NCI-H2227 (cell line): ENCODE results near the gene LHX2.

Experiments
- DNase-seq: peaks from one replicate; lab custom pipeline; 2025; ENCODE audit not compliant: unreplicated experiment; lab: John Stamatoyannopoulos, UW

LHX2 gene

DNA sequence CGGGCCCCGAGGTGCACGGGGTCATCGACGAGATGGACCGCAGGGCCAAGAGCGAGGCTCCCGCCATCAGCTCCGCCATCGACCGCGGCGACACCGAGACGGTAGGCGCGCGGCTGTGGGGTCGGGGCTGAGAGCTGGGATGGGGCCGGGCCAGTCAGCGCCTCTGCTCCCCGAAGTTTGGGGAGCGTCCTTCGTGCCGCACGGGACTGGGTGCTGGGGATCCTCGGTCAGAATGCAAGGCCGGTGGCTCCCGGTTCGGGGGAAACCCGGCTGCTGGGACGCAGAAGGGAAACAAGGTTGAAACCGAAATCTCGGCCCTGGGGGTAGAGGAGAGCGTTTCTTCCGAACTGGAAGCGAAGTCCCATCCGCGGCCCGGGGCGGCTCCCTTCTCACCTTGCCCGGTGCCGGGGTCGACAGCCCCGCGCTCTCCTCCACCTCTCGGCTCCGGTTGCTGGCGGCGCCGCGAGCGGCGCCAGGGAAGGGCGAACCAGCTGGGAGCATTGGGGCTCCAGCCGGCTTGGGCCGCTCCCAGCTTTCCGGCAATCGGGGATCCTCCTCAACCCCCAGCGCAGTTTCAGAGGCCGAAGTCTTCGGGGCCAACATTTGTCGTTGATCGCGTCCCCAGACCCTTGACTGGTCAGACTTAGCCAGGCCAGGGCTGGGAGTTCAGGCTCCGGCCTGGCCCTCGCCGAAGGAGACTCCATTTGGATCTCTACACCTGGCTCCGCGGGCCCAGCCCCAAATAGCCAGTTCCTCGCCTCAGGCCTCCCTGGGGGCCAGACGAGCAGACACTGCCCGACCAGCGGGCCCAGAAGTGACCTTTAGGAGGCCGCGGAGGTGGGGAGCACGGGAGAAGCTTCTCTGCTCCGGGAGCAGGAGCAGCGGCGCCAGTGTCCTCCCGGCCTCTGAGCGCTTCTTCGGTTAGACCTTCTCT is 1.1 kb downstream of the LHX2 start:
- DNase-seq: peak; percentile 26

DNA sequence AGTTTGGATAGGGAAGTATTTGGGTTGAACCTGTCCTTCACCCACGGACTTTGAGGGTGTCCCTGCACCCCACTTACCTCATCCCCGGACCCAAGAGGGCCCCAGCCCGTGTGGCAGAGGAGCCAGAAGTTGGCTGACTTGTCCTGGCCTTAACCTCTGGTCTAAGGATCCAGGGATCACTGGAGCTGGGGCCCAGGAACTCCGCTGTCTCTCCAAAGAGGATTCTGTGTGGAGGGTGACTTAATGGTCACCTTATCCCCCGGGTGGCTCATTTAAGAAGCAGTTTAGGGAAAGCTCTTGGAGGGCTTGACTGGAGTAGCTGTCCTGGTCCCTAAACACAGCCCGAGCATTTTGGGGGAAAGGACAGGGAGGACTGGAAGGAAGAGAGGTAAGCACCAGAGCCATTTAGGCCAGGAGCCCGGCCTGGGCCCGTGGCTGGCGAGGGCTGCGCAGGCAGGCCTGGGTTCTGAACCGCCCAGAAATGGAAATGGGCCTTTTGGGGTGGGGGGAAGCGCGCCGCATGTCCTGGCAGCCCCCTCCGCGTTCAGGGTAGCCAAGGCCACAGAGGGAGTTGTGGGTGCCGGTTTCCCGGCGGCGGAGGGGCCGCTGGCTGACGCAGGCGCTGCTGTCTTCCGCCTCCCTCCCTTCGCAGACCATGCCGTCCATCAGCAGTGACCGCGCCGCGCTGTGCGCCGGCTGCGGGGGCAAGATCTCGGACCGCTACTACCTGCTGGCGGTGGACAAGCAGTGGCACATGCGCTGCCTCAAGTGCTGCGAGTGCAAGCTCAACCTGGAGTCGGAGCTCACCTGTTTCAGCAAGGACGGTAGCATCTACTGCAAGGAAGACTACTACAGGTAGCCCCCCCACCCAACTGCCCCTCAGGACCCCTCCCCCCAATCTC is 2.0 kb downstream of the LHX2 start:
- no peak for DNase-seq

DNA sequence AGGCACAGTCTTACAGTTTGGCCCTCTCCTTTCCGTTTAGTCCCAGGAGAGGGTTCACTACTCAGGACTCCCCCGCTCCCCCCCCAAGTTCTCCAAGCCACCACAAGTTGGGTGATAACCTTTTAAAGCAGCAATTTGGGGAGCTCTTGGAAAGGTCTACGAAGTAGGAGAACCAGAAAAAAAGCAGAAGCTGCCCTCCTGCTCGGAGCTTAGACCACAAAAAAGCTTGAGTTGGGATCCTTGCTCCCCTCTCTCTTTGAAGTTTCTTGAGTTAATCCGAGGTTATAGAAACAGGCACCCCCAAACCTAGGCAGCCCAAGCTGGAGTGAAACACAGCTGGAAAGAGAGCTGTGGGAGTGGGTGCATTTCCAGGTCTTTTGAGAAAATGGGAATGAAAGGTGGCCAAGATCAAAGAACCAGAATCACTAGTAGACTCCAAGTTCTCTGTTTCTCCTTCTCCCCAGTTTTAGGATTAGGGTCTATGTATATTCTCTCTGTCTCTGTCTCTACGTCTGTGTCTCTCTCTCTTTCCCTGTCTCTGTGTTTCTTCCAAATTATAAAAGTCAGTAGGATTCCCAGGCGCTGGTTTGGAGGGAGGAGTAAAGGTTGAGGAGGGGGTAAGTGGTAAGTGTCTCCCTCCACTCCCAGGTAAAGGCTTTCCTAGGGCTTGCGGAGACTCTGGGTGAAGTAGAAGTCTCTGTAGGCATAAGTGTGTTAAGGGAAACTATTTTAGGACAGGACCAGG is 2.8 kb downstream of the LHX2 start:
- DNase-seq: no peak

DNA sequence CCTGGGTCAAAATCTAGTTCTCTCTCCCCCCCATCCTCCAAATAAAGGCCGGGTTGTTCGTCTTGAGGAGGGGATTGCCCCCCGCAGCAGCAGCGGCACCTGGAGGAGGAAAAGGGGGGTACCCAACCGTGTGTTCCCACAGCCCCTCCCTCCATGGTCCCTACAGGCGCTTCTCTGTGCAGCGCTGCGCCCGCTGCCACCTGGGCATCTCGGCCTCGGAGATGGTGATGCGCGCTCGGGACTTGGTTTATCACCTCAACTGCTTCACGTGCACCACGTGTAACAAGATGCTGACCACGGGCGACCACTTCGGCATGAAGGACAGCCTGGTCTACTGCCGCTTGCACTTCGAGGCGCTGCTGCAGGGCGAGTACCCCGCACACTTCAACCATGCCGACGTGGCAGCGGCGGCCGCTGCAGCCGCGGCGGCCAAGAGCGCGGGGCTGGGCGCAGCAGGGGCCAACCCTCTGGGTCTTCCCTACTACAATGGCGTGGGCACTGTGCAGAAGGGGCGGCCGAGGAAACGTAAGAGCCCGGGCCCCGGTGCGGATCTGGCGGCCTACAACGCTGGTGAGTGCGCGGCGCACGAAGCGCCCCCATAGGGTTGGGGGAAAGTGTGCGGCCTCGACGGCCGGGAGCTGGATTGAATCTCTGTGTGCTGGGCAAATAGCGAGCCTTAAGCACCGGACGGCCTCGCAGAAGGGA is 3.5 kb downstream of the LHX2 start:
- no peak for DNase-seq

DNA sequence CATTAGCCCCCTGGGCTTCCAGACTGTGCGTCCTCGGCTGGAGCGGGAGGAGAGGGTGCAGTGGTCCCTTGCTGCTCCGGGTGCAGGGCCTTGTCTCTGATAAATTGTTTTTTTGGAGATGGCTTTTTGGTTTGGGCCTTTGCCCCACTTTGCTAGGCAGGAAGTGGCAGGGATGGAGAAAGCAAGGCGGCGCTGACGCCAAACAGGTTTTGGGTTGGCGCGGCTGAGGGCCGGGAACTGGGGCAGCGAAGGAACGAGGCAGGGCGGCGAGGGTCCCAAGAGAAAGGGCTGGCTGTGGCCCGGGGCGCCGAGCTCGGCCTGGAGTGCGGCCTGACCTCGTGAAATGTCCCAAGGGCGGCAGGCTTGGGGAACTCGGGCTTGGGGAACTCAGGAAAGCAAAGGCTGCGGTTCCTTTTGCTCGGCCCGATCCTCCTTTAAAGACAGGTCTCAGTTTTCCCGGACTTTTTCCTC is 4.1 kb downstream of the LHX2 start:
- DNase-seq: no peak

DNA sequence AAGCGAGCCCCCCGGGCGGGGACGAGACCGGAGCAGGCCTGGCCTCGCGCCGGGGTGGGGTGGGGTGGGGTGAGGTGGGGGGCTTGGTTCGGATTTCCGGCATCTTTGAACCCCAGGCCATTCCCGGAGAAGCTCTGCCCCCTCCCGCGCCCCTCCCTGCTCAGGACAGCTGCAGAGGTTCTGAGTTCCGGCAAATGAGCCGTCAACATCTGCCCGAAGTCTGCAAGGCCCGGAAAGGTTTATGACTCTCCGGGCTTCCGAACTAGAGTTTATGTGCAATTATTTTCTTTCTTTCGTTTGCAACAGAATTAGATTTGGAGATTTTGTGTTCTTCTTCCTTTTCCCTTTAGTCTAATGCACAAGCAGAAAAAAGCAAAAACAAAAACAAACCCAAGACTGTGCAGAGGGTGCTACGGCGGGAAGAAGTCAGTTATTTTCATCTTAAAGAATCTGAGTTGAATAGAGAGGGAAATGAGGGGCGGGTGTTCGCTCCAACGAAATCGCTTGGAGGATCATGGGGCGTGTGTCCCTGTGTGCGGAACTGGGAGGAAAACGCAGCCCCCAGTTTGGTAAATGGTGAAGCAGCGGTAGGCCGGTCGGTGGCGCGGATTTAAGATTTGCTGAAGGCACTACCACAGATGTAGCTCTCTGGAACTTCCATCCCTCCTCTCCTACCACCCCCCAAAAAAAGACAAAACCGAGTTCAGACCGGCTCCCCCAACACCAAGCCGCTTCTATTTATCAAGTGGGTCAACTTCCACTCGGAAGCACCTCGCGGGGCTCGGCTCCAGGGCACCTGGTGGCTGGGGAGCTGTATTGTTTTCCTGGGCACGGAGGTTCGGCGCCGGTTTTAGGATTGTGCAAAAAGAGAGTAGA is 4.8 kb downstream of the LHX2 start:
- DNase-seq: no peak

DNA sequence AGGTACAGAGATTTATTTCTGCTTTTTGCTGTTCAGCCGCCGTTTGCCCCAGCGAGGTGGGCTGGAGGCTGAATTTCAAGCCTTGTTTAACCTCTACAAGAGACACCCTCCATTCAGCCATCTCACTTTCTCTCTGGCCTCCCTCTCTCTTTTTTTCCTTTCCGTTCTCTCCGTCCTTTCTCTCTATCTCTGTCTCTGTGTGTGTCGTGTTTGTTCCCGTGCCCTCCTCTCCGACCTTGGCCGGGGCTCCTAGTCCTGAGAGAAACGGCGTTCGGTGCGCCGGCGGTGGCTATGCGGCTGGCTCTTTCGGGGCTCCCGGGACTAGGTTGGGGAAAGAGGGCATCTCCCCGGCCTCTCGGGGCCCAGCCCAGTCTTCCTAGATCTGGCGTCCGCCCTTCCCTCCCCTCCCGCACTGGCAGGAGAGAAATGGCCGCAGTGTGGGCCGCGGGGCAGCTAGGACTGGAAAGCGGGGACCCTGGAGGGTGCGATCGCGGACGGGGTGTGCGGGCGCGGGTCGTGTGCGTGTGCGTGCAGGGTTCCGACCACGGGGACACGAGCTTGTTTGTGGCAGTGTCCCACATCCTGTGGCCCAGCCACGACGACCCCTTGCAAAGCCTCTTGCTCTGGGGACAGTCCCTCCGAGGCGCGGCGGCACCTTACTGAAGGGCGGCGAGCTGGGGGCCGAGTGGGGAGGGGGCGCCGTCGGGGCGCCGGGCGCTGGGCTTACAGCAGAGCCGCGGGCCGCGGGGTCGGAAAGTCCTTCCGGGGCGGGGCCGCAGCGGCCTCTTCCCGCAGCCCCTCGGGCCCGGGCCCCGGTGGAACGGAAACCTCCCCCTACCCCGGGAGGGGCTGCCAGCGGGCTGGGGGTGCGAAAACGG is 5.7 kb downstream of the LHX2 start:
- no peak for DNase-seq

DNA sequence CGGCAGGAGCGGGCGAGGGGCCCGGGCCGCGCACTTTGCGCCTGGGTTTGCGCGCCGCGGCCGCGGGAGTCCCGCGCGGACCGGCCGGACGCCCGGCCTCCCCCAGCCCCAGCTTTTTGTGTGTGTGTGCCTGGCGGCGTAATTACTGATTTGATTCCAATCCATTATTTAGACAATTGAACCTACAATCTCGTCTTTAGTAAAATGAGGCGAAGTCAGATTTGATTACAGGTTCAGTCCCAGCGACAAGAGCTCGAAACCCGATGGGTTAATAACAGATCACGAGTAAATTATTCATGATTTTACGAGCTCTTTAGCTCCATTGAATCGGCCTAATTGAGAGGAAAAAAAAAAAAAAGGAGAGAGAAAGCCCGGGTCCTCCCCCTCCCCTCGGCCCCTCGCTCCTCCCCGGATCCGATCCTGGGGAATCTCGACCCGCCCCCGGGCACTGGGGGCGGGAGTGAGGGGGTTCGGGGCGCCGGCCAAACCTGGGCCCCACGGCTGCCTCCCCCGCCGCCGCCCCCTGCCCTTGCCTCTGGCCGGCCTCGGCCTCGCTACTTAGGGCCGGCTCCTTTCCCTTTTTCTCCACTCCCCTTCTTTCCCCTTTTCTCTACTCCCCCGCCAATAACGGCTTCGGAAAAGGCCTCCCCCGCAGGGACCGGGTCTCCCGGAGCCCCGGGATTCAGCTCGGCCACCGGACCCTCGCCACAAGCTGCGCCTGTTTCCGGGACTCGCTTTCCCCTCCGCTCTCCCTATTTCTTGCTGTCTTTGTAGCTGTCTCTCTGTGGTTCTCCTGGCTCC is 6.6 kb downstream of the LHX2 start:
- peak; percentile 46 for DNase-seq

DNA sequence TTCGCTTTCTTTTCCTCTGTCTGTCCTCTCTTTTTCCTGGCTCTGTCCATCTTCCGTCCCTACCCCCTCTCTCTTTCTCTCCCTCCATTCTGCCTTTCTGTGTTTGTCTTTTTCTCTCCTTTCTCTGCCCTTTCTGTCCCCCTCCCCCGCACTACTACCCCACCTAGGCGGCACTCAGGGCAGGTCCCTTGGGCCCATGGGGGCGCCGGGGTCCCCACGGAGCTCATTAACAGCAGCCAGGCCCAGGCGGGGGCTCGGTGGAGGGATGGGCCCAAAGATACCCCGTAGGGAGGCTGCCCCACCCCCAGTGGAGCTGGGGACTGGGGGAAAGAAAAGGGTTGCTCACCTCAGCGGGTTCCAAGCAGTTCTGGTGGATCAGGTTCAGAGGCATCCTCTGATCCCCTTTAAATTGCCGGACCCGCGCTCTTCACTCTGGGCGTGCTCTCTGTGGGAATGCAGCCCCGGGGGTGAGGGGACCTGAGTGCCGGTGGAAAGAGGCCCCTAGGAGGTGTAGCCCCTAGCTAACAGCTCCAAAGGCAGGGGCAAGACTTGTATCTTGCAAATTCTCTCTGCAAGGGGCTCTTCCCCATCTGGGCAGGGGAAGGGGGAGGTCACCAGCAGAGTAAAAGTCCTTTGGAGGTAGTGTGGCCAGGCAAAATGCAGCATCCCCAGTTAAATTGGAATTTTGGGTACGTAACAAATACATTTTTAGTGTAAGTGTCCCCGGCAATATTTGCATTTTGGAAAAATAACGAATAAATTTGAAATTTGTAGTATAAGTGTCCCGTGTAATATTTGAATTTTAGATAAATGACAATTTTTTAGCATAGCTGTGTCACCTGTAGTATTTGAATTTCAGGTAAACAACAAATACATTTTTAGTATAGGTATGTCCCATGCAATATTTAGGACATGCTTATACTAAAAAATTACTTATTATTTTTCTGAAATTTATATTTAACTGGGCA is 7.4 kb downstream of the LHX2 start:
- no peak for DNase-seq

DNA sequence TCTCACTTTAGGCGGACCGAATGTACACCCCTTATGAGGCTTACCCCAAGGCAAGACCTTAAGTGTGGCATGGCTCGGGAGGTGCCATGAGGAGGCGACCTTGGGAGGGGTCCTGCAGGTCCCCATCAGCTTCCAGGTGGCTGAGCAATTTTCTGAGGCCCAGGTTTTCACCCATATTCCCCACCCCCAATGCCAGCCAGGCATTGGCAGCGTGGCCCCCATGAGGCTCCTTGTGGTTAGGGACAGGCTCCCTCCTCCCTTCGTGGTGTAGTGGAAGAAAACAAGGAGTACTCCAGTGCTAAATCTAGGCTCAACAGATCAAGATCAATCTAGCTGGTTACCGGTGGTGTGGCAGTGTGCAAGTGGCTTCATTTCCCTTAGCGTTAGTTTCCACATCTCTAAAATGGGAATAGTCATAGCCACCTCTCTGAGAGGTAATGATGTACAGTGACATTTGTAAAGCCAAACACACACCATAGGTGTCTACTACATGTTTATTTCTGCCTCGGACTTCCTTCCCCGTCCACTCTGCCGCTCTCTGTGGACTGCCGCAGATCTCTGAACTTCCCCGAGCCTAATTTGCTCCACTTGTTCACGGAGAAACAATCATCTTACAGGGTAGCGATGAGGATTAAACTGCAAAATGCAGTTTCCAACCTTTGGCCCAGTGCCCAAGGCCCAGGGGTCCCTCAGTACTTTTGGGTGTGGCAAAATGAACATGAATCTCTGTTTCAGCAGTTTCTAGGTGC is 8.4 kb downstream of the LHX2 start:
- no peak for DNase-seq

DNA sequence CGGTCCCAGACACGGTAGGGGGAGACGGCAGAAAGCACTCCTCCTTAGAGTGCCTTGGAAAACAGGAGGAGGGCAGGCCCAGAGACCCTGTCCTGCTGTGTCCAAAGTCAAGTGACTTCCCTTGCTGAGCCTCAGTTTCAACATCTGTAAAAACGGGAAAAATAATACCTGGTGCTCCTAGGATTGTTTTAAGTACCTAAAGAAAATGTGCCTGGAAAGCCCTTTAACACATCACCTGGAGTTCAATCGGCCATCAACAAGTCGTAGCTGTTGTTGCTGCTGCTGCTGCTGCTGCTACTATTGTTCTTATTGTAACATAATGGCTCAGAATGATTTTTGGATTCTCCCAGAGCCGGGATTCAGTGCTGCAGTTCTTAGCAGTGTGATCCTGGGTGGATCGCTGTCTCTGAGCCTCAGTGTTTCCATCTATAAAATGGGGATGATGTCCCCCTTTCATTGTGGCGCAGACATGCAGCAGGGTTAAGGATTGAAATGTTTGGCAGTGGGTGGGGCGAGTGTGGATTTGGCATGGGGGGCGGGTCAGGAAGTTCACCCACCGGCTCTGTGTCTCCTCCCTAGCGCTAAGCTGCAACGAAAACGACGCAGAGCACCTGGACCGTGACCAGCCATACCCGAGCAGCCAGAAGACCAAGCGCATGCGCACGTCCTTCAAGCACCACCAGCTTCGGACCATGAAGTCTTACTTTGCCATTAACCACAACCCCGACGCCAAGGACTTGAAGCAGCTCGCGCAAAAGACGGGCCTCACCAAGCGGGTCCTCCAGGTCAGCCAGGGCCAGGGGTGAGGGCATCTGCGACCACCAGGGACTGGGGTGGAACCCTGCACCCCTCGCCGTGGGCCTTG is 9.2 kb downstream of the LHX2 start:
- no peak for DNase-seq

DNA sequence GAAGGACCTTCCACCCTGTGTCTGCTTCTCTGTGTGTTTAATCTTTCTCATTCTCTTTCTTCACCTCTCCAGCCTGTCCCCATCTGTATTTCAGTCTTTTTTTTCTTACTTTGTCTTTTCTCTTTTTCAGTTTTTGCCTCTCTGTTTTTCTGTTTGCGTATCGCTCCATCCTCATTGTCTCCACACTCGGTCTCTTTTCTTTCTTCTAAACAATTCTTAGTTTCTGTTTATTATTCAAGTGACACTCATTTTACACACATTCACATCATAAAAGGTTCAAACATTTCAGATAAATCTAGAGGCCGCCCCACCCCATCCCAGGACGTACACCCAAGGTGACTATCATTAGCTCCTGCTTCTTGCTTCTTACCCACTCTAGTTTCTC is 9.8 kb downstream of the LHX2 start:
- DNase-seq: no peak

DNA sequence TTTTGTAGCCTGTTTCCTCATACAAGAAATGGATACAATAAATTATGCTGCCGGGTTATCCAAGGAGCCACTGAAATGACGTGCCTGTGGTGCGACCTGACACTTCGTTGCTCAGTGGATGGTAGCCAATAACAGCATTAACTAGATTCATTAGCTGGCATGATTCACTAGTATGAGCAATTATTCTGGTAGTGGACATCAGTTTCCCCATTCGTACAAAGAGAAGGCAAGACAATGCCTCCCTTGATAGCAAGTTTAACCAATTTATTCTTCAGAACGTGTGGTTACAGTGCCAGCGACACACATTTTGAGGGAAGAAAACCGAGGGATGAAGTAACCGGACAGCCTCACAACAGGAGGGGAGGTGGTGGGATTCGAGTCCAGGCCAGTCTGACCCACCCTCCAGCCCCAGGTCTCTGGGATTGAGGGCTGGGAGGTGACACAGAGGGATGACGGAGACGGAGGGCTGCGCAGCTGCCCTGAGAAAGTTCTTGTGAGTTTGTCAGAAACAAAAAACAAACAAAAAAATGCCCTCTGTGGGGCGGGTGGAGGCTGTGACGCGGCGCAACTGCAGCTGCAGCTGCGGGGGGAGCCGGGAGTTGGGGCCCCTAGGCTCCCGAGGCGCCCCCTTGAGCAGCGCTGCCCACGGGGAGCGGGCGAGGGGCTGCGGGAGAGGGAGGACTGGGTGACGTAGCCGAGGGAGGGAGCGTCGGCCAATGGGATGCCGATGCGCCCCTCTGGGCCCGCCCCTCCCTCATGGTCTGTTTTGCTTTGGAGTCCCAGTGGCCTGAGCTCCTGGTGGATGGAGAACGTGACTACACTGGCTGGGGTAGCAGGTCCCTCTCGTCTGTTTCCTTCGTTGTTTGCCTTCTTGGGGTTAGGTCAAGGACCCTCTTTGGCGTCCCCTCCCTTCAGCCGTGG is 10.9 kb downstream of the LHX2 start:
- no peak for DNase-seq

DNA sequence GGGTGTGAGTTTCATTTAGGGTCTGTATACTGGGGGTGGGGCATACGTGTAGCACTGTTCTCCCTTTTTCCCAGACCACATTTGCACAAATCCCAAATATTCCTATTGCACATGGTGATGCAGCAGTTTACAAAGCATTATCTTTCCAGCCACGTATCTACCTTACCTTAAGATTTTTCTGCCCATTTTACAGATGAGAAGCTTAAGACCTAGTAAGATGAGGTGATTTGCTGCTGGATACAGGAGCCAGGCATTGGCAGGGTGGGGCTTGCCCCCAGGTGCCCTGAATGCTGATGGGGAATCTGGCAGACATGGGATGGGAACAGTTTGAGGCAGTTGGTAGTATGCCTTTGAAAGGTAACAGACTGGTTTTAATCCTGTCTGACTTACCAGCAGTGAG is 12.5 kb downstream of the LHX2 start:
- DNase-seq: no peak
